Measurements from ENCODE around the gene PPFIA2.

- TF ChIP-seq CTCF (optimal IDR thresholded peaks at IDR 0.05 in 1 of 3, IDR thresholded peaks at IDR 0.05 in 1 of 3, conservative IDR thresholded peaks at IDR 0.05 in 1 of 3; ENCODE audit: extremely low read depth in 1 of 3, insufficient read depth in 2 of 3, low read length in 3 of 3) (no peak), EZH2 (IDR thresholded peaks at IDR 0.05; ENCODE audit: low read length) (no peak)
Measured at GRCh38 chr12:81668475-81668874, 90.7 kb downstream of the PPFIA2 start.
